Right lobe of liver (tissue), 6 donors: Measurements from ENCODE around the gene SNAP47. TPM values are rescaled to one million over a fixed set of nuclear protein-coding genes. Genes with fewer than 3 reads are reported as not detected.

Experiments used
- ATAC-seq, 4 donors: fragments of 200-7000 bp; cut with Tn5 transposase; one replicate each; pipeline ENCODE4 v1.9.1; 2020; ENCODE audit warnings: mild to moderate bottlenecking in 4 of 4, moderate library complexity in 4 of 4
- DNase-seq, 3 donors: peaks; one replicate each; pipeline ENCODE4 v3.0.0-alpha.2; 2020
- H3K27ac ChIP-seq, 3 donors: fragments of 200-600 bp; one replicate each; pipeline ENCODE4 v1.8.0; 2022
- H3K27me3 ChIP-seq, 2 donors: fragments of 200-600 bp; one replicate each; pipeline ENCODE4 v1.8.0; 2022
- H3K36me3 ChIP-seq, 4 donors: fragments of 200-600 bp; sonication (generic) in 1 of 4; one replicate each; pipeline versions ENCODE4 v1.5.1 to v1.8.0; 2017 to 2022; ENCODE audit warnings: control low read depth in 1 of 4
- H3K4me1 ChIP-seq, 4 donors: fragments of 200-600 bp; sonication (generic) in 1 of 4; one replicate each; pipeline versions ENCODE4 v1.5.1 to v1.8.0; 2017 to 2022; ENCODE audit warnings: control low read depth in 1 of 4
- H3K4me3 ChIP-seq, 3 donors: fragments of 200-600 bp; one replicate each; pipeline ENCODE4 v1.8.0; 2022
- H3K9me3 ChIP-seq, 4 donors: fragments of 200-600 bp; sonication (generic) in 1 of 4; one replicate each; pipeline versions ENCODE4 v1.5.1 to v1.8.0; 2017 to 2022; ENCODE audit warnings: control low read depth in 1 of 4
- CTCF ChIP-seq, 4 donors: fragments of 200-600 bp in 3 of 4; fragments of 450-650 bp in 1 of 4; IDR thresholded peaks; one replicate each; pipeline versions ENCODE4 v1.5.1 to v1.8.0; 2016 to 2022; ENCODE audit warnings: antibody characterized with exemption in 4 of 4, mild to moderate bottlenecking in 2 of 4
- POLR2A ChIP-seq: fragments of 450-650 bp; IDR thresholded peaks from one replicate; pipeline ENCODE4 v1.6.1; 2017; ENCODE audit warnings: antibody characterized with exemption, mild to moderate bottlenecking
- WGBS: methylation state at CpG from one replicate; pipeline ENCODE4 v1.1.6; 2018; ENCODE audit warnings: low coverage, low lambda C conversion rate; ENCODE audit not compliant: insufficient coverage; ENCODE audit errors: missing lambda C conversion rate; 5-methylcytosine and 5-hydroxymethylcytosine counted together
- intact Hi-C, 2 donors: fragments of 100-400 bp; cut with DNase I; formaldehyde crosslinking; loops; one replicate each; pipeline versions ENCODE4 v1.11.2 to v1.14.1; 2022
- total RNA-seq, 6 experiments: library from RNA; depleted of rRNA in 2 of 6; stranded (reverse); fragments of >200 nt in 2 of 6; fragmentation: NEBNext Ultra II Directional in 3 of 6; extraction: Animal tissue kit (Norgen Biotek cat#: 25700) in 3 of 6; gene quantifications; one replicate each; pipeline versions ENCODE4 v1.1.0 to v1.2.4, GENCODE V29; 2016 to 2023
- donor health status: DM: no; HTN: yes; CAD: no.
- donor health status: DM: no; HTN: no; CAD: no.
- donor health status: DM: no; HTN: no; CAD: no.
- donor health status: DM: no; HTN: yes; CAD: no.
- donor health status: DM: no; HTN: yes; CAD: no.

The SNAP47 gene
- total RNA-seq, 6 experiments from 2014 or later: 15.2 to 32.5 (median 24.8) TPM

- peak in 1 of 3 donors; percentile 56 for DNase-seq
- Histone ChIP-seq H3K27ac (no peak overlapping the region), H3K27me3 (no peaks in the 10 kb centered on the region), H3K9me3 (no peaks in the 10 kb centered on the region), H3K4me3 (no peak overlapping the region), H3K36me3 (peaks cover 0 to 5% (median 0%) of the 10 kb centered on the region in 4 donors), H3K4me1 (no peaks in the 10 kb centered on the region)
- no peak for ATAC-seq
- intact Hi-C loops: no loop called here
- TF ChIP-seq CTCF (IDR thresholded peaks at IDR 0.05) (no peak), POLR2A (no peak)
- WGBS: 100% methylated on average over 4 of the region's 42 CpGs
Measured at GRCh38 chr1:227774821-227775661, 39.8 kb downstream of the SNAP47 start.

- 96% methylated on average over 4 of the region's 10 CpGs for WGBS
- TF ChIP-seq CTCF (IDR thresholded peaks at IDR 0.05) (no peak), POLR2A (no peak)
- H3K4me1 ChIP-seq: no peaks in the 10 kb centered on the region
- no peaks in the 10 kb centered on the region for H3K9me3 ChIP-seq
- intact Hi-C loops: no loop called here
- no peak overlapping the region for H3K27ac ChIP-seq
- H3K36me3 ChIP-seq: peaks cover 0 to 5% (median 0%) of the 10 kb centered on the region in 4 donors
- no peak overlapping the region for H3K4me3 ChIP-seq
- H3K27me3 ChIP-seq: no peaks in the 10 kb centered on the region
- DNase-seq (peak in 1 of 3 donors; percentile 35), ATAC-seq (no peak)
Measured at GRCh38 chr1:227775841-227776240, 40.6 kb downstream of the SNAP47 start.

- no peaks in the 10 kb centered on the region for H3K27me3 ChIP-seq
- H3K4me3 ChIP-seq: no peak overlapping the region
- intact Hi-C loops: no loop called here
- H3K36me3 ChIP-seq: peaks cover 0 to 5% (median 0%) of the 10 kb centered on the region in 4 donors
- H3K4me1 ChIP-seq: no peaks in the 10 kb centered on the region
- no peak for TF ChIP-seq POLR2A
- no peak for TF ChIP-seq CTCF (IDR thresholded peaks at IDR 0.05)
- ATAC-seq (no peak), DNase-seq (peak in 1 of 3 donors; percentile 35)
- no peaks in the 10 kb centered on the region for H3K9me3 ChIP-seq
- 84% methylated on average over 5 of the region's 7 CpGs for WGBS
- no peak overlapping the region for H3K27ac ChIP-seq
Measured at GRCh38 chr1:227776331-227776771, 41.1 kb downstream of the SNAP47 start.

GRCh38 chr1:227777156-227777555 is 41.9 kb downstream of the SNAP47 start:
- no peak overlapping the region for H3K4me3 ChIP-seq
- intact Hi-C loops: no loop called here
- H3K4me1 ChIP-seq: no peaks in the 10 kb centered on the region
- ATAC-seq (no peak), DNase-seq (peak in 1 of 3 donors; percentile 37)
- no peaks in the 10 kb centered on the region for H3K27me3 ChIP-seq
- no peak overlapping the region for H3K27ac ChIP-seq
- WGBS: 98% methylated on average over 5 of the region's 11 CpGs
- no peaks in the 10 kb centered on the region for H3K9me3 ChIP-seq
- peaks cover 0 to 5% (median 0%) of the 10 kb centered on the region in 4 donors for H3K36me3 ChIP-seq
- TF ChIP-seq POLR2A: no peak
- TF ChIP-seq CTCF (IDR thresholded peaks at IDR 0.05): no peak
